ENCODE data around the gene MAPKAP1. TPM values are rescaled to one million over a fixed set of nuclear protein-coding genes. Genes with fewer than 3 reads are reported as not detected.

MAPKAP1 gene
- total RNA-seq, 1 donor from 2014 or later: 66.5 TPM

- intact Hi-C loops (cut with micrococcal nuclease): no loop called here
Observed at GRCh38 chr9:125422853-125423252, 284.2 kb downstream of the MAPKAP1 start.

- intact Hi-C loops (cut with micrococcal nuclease): no loop called here
Observed at GRCh38 chr9:125421591-125422181, 285.3 kb downstream of the MAPKAP1 start.

- intact Hi-C loops (cut with micrococcal nuclease): no loop called here
Observed at GRCh38 chr9:125421166-125421565, 285.8 kb downstream of the MAPKAP1 start.

- intact Hi-C loops (cut with micrococcal nuclease): no loop called here
Observed at GRCh38 chr9:125418404-125418803, 288.6 kb downstream of the MAPKAP1 start.

- intact Hi-C loops (cut with micrococcal nuclease): no loop called here
Observed at GRCh38 chr9:125416517-125416916, 290.5 kb downstream of the MAPKAP1 start.

- intact Hi-C loops (cut with micrococcal nuclease): no loop called here
Observed at GRCh38 chr9:125415583-125416460, 291.2 kb downstream of the MAPKAP1 start.

- intact Hi-C loops (cut with micrococcal nuclease): no loop called here
Observed at GRCh38 chr9:125413579-125413978, 293.4 kb downstream of the MAPKAP1 start.

- intact Hi-C loops (cut with micrococcal nuclease): no loop called here
Observed at GRCh38 chr9:125412166-125412565, 294.8 kb downstream of the MAPKAP1 start.

GRCh38 chr9:125411171-125411756 is 295.7 kb downstream of the MAPKAP1 start:
- intact Hi-C loops (cut with micrococcal nuclease): no loop called here

- intact Hi-C loops (cut with micrococcal nuclease): no loop called here
Observed at GRCh38 chr9:125410522-125410894, 296.5 kb downstream of the MAPKAP1 start.

- intact Hi-C loops (cut with micrococcal nuclease): loop anchor here (2.0 to 5.0 kb wide), 2 partner anchors 223 to 1082 kb away; no protein-coding TSS in a partner anchor
Observed at GRCh38 chr9:125409637-125410521, 297.1 kb downstream of the MAPKAP1 start.

- intact Hi-C loops (cut with micrococcal nuclease): loop anchor here (2.0 to 5.0 kb wide), 2 partner anchors 224 to 1083 kb away; no protein-coding TSS in a partner anchor
Observed at GRCh38 chr9:125409217-125409636, 297.8 kb downstream of the MAPKAP1 start.

GRCh38 chr9:125407974-125408900 is 298.8 kb downstream of the MAPKAP1 start:
- intact Hi-C loops (cut with micrococcal nuclease): loop anchor here (1.0 to 5.0 kb wide), 3 partner anchors 225 to 1084 kb away; no protein-coding TSS in a partner anchor

GRCh38 chr9:125407432-125407973 is 299.5 kb downstream of the MAPKAP1 start:
- intact Hi-C loops (cut with micrococcal nuclease): loop anchor here (5.0 kb wide), 1 partner anchor 1085 kb away; no protein-coding TSS in a partner anchor

- intact Hi-C loops (cut with micrococcal nuclease): loop anchor here (5.0 kb wide), 1 partner anchor 1086 kb away; no protein-coding TSS in a partner anchor
Observed at GRCh38 chr9:125406810-125407087, 300.3 kb downstream of the MAPKAP1 start.

GRCh38 chr9:125405938-125406809 is 300.8 kb downstream of the MAPKAP1 start:
- intact Hi-C loops (cut with micrococcal nuclease): loop anchor here (5.0 kb wide), 1 partner anchor 1086 kb away; no protein-coding TSS in a partner anchor

- intact Hi-C loops (cut with micrococcal nuclease): loop anchor here (5.0 kb wide), 1 partner anchor 1088 kb away; no protein-coding TSS in a partner anchor
Observed at GRCh38 chr9:125404733-125405132, 302.3 kb downstream of the MAPKAP1 start.

All from T-helper 2 cell treated with Interferon-gamma antibody and Interleukin-4, amounts not matched to agents 100 ng/mL and 5 ng/mL, for 36 hours (primary cell).